ENCODE results near the gene ENPP7. TPM values are rescaled to one million over a fixed set of nuclear protein-coding genes. Genes with fewer than 3 reads are reported as not detected.

ENPP7 gene
- total RNA-seq, 4 donors from 2014 or later: not detected

DNA sequence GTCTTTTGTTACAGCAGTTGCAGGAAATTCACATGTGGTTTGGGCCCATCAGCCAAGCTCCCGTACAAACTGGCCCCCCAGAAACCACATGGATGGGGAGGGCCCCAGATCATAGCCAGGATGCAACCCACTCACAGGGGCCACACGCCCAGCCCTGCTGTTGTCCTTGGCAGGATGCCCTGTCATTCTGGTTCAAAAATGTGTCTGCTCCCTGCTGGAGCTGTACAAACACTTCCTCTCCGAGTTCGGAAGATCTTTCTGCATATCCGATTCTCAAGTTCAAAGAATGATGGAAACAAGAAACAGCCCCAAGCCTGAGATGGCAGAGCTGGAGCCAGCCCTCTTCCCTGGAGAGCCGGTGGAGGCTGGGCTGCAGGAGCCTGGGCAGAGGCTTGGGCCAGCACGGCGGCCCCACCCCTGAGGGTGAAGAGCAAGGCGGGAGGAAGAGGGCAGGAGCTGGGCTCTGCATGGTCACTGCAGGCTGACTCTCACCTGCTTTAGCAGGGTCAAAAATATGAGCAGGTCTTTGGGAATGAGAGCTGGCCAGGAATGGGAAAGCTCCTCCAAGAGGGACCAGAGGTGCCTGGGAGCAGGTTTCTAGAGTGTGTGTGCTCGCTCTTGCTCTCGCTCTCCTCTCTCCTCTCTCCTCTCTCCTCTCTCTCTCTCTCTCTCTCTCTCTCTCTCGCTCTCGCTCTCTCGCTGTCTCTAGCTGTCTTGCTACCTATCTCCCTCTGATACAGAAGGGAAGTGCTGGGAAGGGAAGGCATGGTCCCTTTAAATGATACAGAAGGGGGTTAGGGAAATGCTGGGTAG, 34.7 kb upstream of the ENPP7 start:
- no peak for DNase-seq (ENCODE audit: extremely low spot score)
- Histone ChIP-seq H3K27ac (replicated peaks in 1 of 4) (peak overlapping the region in 1 of 4 donors; percentile 5), H3K36me3 (no peaks in the 10 kb centered on the region), H3K4me1 (peaks cover 28 to 43% (median 40%) of the 10 kb centered on the region in 4 donors), H3K27me3 (peaks cover 0 to 29% (median 0%) of the 10 kb centered on the region in 4 donors), H3K9me3 (no peaks in the 10 kb centered on the region), H3K4me3 (no peak overlapping the region)
- WGBS: 16% methylated on average over 12 of the region's 14 CpGs
- TF ChIP-seq, protein P1, sequence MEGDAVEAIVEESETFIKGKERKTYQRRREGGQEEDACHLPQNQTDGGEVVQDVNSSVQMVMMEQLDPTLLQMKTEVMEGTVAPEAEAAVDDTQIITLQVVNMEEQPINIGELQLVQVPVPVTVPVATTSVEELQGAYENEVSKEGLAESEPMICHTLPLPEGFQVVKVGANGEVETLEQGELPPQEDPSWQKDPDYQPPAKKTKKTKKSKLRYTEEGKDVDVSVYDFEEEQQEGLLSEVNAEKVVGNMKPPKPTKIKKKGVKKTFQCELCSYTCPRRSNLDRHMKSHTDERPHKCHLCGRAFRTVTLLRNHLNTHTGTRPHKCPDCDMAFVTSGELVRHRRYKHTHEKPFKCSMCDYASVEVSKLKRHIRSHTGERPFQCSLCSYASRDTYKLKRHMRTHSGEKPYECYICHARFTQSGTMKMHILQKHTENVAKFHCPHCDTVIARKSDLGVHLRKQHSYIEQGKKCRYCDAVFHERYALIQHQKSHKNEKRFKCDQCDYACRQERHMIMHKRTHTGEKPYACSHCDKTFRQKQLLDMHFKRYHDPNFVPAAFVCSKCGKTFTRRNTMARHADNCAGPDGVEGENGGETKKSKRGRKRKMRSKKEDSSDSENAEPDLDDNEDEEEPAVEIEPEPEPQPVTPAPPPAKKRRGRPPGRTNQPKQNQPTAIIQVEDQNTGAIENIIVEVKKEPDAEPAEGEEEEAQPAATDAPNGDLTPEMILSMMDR (IDR thresholded peaks at IDR 0.05): no peak
- no peak for TF ChIP-seq EP300 (IDR thresholded peaks at IDR 0.05)
- TF ChIP-seq POLR2A (IDR thresholded peaks at IDR 0.05; ENCODE audit: low read depth): no peak
- intact Hi-C loops (cut with DNase I): no loop called here

DNA sequence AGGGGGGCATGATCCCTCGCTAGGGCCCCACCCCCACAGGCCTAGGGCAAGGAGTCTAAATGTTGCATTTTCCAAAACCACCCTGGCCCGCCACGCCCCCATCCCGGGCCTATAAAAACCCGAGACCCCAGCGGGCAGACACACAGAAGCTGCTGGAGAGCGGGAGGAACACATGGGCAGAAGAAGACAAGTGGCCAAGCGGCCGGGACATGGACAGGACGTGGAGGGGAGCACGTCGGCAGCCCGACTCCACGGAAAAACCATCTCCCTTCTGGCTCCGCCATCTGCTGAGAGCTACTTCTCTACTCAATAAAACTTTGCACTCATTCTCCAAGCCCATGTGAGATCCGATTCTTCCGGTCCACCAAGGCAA, 34.1 kb upstream of the ENPP7 start:
- no peak for DNase-seq (ENCODE audit: extremely low spot score)
- peaks cover 22 to 37% (median 34%) of the 10 kb centered on the region in 4 donors for H3K4me1 ChIP-seq
- intact Hi-C loops (cut with DNase I): no loop called here
- no peak overlapping the region for H3K4me3 ChIP-seq
- no peaks in the 10 kb centered on the region for H3K36me3 ChIP-seq
- 78% methylated on average over 17 of the region's 17 CpGs for WGBS
- TF ChIP-seq, protein P1 (IDR thresholded peaks at IDR 0.05): no peak
- no peak for TF ChIP-seq POLR2AphosphoS5 (IDR thresholded peaks at IDR 0.05)
- TF ChIP-seq EP300 (IDR thresholded peaks at IDR 0.05): no peak
- TF ChIP-seq POLR2A (IDR thresholded peaks at IDR 0.05; ENCODE audit: low read depth): no peak
- no peaks in the 10 kb centered on the region for H3K9me3 ChIP-seq
- H3K27ac ChIP-seq (replicated peaks in 1 of 4): peak overlapping the region in 1 of 4 donors; percentile 5
- H3K27me3 ChIP-seq: peaks cover 0 to 31% (median 0%) of the 10 kb centered on the region in 4 donors

DNA sequence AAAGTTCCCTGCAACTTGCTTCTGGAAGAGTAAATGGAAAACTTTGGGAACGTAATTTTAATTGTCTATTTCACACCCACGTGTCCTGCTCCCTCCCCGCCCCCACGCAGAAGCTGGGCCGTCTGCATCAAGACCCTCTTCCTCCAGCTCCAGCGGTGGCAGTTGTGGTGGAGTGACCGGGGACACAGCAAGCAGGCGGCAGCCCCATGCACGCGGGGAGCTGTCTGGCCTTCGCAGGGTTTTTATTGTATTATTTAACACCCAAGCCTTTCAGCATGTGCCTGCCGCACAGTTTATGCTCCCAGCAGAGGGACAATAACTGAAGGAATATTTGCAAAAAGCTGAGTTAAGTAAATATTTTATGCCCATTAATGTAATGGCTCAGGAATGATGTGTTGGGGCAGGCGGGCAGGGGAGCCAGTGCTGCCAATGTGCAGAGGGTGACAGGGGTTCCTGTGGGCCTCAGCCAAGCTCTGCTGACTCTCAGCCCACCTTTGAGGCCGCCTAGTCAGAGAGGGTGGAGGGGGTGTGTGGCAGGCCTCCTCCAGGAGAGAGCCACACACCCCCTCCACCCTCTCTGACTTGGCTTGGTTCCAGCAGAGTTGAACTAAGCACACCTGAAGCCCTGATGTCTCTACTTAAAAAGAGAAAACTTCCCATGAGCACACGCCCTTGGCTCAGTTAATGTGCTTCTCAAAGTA, 32.4 kb upstream of the ENPP7 start:
- intact Hi-C loops (cut with DNase I): no loop called here
- H3K9me3 ChIP-seq: no peaks in the 10 kb centered on the region
- H3K27me3 ChIP-seq: peaks cover 0 to 48% (median 0%) of the 10 kb centered on the region in 4 donors
- H3K27ac ChIP-seq (replicated peaks in 1 of 4): no peak overlapping the region
- no peak for TF ChIP-seq POLR2AphosphoS5 (IDR thresholded peaks at IDR 0.05)
- no peak for TF ChIP-seq POLR2A (IDR thresholded peaks at IDR 0.05; ENCODE audit: low read depth)
- no peak for TF ChIP-seq EP300 (IDR thresholded peaks at IDR 0.05)
- TF ChIP-seq, protein P1 (IDR thresholded peaks at IDR 0.05): no peak
- no peak for DNase-seq (ENCODE audit: extremely low spot score)
- no peaks in the 10 kb centered on the region for H3K36me3 ChIP-seq
- WGBS: 67% methylated on average over 14 of the region's 15 CpGs
- peaks cover 13 to 26% (median 21%) of the 10 kb centered on the region in 4 donors for H3K4me1 ChIP-seq
- H3K4me3 ChIP-seq: no peak overlapping the region

DNA sequence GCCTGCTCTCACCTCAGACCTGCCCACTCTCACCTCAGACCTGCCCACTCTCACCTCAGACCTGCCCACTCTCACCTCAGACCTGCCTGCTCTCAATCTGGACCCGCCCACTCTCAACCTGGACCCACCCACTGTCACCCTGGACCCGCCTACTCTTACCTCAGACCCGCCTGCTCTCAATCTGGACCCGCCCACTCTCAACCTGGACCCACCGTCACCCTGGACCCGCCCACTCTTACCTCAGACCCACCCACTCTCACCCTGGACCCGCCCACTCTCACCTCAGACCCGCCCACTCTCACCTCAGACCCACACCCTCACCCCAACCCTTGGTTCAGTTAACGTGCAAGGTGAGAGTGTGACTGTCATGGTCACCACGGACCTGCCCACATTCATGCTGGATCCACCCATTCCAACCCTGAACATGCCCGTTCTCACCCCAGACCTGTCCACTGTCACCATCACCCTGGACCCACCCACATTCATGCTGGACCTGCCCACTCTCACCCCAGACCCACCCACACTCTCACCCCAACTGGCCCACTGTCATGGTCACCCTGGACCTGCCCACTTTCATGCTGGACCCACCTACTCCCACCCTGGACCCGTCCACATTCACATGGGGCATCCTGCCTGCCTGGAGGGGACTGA, 31.2 kb upstream of the ENPP7 start:
- Histone ChIP-seq H3K27me3 (peaks cover 0 to 56% (median 0%) of the 10 kb centered on the region in 4 donors), H3K9me3 (no peaks in the 10 kb centered on the region), H3K36me3 (no peaks in the 10 kb centered on the region), H3K4me3 (no peak overlapping the region), H3K27ac (replicated peaks in 1 of 4) (no peak overlapping the region), H3K4me1 (peaks cover 13 to 25% (median 21%) of the 10 kb centered on the region in 4 donors)
- no peak for DNase-seq (ENCODE audit: extremely low spot score)
- TF ChIP-seq, protein P1 (IDR thresholded peaks at IDR 0.05): no peak
- no peak for TF ChIP-seq POLR2AphosphoS5 (IDR thresholded peaks at IDR 0.05)
- no peak for TF ChIP-seq EP300 (IDR thresholded peaks at IDR 0.05)
- no peak for TF ChIP-seq POLR2A (IDR thresholded peaks at IDR 0.05; ENCODE audit: low read depth)
- intact Hi-C loops (cut with DNase I): loop anchor here (10.0 kb wide), 1 partner anchor 305 kb away; no protein-coding TSS in a partner anchor
- 73% methylated on average over 12 of the region's 12 CpGs for WGBS
